AG09309 (cell line): Measurements from ENCODE around the gene FBXW10.
"Not testable (repeated sequence)": the region's sequence is repeated elsewhere in the genome, so short reads cannot be mapped to it uniquely, and the experiment has no call there.

Source experiments
- DNase-seq: peaks from one replicate; pipeline ENCODE4 v3.0.0-alpha.2; 2010; ENCODE audit warnings: low read depth
- H3K4me3 ChIP-seq: 2 replicates; pipeline ENCODE4 v1.5.1; 2011; ENCODE audit warnings: mild to moderate bottlenecking, low read depth, low read length, moderate library complexity; ENCODE audit not compliant: control insufficient read depth
- TF ChIP-seq, protein P1 (sequence below): IDR thresholded peaks from 2 replicates; pipeline ENCODE4 v1.5.1; 2011; ENCODE audit warnings: mild to moderate bottlenecking, low read depth, low read length, inconsistent platforms; ENCODE audit not compliant: insufficient read depth, control insufficient read depth; ENCODE audit errors: missing control alignments

The FBXW10 gene

DNA sequence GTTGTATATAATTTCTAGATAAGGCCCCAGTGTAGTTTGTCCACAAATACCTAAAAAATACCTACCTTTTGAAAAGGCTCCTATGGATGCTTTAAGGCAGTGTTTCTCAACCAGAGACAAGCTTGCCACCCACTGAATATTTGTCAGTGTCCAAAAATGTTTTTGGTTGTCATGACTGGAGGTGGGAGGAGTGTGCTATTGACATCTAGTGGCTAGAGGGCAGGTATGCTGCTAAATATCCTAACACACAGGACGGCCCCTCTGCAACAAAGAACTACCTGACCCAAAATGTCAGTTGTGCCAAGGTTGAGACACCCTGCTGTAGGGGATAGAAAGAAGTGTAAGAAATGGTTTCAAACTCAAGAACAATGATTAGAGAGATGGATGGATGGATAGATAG, 47.5 kb downstream of the FBXW10 start:
- not testable (repeated sequence) for H3K4me3 ChIP-seq, DNase-seq
- TF ChIP-seq, protein P1, sequence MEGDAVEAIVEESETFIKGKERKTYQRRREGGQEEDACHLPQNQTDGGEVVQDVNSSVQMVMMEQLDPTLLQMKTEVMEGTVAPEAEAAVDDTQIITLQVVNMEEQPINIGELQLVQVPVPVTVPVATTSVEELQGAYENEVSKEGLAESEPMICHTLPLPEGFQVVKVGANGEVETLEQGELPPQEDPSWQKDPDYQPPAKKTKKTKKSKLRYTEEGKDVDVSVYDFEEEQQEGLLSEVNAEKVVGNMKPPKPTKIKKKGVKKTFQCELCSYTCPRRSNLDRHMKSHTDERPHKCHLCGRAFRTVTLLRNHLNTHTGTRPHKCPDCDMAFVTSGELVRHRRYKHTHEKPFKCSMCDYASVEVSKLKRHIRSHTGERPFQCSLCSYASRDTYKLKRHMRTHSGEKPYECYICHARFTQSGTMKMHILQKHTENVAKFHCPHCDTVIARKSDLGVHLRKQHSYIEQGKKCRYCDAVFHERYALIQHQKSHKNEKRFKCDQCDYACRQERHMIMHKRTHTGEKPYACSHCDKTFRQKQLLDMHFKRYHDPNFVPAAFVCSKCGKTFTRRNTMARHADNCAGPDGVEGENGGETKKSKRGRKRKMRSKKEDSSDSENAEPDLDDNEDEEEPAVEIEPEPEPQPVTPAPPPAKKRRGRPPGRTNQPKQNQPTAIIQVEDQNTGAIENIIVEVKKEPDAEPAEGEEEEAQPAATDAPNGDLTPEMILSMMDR = peak; percentile 13

DNA sequence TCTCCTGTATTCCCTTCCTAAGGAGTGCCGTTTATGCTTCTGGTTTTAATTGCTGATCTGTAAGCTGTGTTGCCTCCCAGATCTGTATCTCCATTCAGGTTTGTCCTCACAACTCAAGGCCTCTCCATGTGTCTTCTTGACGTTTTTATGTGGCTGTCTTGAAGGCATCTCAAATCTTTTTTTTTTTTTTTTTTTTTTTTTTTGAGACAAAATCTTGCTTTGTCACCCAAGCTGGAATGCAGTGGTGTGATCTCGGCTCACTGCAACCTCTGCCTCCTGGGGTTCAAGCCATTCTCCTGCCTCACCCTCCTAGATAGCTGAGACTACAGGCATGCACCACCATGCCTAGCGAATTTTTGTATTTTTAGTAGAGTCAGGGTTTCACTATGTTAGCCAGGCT, 51.0 kb downstream of the FBXW10 start:
- not testable (repeated sequence) for H3K4me3 ChIP-seq, DNase-seq

DNA sequence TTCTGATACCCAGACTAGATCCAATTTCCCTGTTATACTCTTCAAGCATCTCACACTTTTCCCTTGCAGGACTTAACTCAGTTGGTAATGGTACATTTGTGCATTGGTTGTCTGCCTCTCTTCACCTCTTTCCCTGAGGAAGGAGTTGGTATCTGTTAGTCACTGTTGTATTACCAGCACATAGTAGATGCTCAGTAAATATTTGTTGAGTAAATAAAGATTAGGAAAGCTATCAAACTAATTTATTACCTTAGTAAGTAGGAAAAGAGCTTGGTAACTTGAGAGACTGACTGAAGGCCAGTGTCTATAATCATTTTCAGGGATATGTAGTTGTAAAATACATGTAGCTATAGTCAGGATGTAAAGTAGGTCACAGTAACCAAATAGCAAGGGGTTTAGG, 53.0 kb downstream of the FBXW10 start:
- not testable (repeated sequence) for H3K4me3 ChIP-seq, DNase-seq

DNA sequence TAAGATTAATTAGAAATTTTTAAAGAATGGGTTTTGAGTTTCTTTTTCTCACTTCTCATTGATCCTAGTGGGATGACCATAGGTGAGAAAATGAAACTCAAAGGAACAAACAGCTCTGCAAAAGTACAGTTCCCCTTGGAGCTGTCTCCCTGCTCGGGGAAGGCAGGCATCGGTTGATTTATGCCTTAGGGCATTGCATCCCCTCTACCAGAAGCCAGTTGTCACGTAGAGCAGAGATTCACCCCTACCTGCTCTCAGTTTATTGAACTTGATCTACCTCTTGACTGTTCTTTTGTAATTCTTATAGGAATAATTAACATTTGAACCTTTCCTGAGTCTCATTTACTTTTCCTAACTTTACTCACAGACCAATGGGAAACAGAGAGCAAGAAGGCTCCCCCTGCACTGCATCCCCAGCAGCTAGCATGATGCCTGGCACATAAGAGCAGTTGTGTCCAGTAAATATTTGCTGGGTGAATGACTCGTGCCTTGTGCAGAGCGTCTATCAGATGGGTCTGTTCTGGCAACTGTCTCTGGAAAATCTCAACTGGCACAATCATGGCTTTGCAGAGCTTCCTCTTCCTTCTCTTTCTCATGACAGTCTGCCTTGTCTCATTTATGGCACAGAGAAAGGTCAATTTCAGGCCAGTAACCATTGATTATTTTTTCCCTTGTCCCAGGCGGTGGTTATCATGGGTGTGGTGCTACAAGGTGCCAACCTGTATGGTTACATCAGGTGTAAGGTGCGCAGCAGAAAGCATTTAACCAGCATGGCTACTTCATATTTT, 59.8 kb downstream of the FBXW10 start:
- DNase-seq, H3K4me3 ChIP-seq: not testable (repeated sequence)

DNA sequence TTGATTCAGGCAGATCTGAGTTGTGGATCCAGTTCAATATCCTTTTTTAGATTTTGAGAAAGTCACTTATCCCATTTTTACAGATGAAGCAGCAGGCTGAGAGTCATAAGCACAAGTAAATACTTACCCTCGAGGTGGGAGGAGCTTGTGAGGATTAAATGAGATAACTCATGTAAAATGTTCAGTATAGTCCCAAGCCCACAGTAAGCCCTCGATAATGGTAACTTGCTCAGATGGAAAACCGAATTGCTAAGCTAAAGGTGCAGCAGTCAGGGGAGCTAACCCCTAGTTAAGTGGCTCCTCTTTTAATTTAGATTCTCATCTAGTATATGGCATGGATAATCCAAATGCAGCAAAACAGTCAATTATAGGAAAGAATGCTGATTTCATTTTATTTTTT, 72.1 kb downstream of the FBXW10 start:
- not testable (repeated sequence) for DNase-seq, H3K4me3 ChIP-seq

DNA sequence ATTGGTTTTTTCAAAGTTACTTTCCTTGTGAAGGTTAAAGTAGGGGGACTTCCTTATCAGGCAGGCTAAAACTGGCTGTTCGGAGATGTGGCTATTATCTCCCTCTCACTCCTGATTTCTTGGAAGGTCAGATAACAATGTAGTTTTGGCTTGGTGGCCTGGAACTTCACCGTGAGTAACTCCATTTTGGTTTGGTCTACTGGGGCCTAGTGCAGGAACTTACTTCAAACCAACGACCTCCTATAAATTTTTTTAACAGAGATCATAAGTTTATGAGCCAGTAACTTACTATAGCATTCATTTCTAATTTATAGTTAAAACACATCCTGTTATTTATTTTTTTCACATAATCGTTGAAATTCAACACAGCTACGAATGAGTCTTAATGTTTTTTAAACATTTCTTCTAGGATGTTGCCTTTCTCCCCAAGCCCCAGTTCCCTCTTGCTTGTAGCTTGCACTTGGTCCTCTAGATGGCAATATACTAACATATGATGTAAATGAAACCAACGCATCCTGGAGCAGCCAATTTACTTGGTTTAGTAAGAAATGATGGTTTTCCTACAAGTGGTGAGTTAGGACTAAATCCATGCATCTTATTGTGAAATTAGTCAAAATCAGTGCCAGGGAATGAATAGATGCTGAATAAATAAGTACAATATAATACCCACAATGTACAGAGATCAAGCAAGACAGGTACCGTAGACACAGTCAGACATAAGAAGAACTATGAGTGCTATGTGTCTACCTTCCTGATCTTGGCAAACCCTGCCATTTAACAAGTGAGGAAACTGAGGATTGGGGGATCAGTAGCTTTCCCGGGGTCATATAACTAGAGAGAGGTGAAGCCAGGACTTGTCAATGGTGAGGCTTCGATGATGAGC, 72.9 kb downstream of the FBXW10 start:
- H3K4me3 ChIP-seq = not testable (repeated sequence)
- peak; percentile 75 for DNase-seq
- TF ChIP-seq, protein P1 = peak; percentile 56

DNA sequence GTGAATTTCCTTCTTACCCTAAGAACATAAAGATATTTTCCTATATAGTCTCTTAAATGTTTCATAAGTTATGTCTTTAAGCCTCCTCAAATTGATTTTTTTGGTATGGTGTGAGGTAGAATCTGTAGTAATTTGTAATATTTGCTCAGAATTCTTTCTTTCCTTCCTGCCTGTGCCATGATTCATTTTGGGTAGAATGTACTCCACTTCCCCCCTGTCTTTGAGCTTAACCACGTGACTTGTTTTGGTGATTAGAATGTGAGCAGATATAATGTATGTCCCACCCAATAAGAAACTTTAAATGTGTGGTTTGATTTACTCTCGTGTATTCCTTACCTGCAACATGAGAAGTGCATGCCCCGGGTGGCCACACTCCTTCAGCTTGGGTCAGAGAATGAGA, 77.6 kb downstream of the FBXW10 start:
- not testable (repeated sequence) for H3K4me3 ChIP-seq, DNase-seq

DNA sequence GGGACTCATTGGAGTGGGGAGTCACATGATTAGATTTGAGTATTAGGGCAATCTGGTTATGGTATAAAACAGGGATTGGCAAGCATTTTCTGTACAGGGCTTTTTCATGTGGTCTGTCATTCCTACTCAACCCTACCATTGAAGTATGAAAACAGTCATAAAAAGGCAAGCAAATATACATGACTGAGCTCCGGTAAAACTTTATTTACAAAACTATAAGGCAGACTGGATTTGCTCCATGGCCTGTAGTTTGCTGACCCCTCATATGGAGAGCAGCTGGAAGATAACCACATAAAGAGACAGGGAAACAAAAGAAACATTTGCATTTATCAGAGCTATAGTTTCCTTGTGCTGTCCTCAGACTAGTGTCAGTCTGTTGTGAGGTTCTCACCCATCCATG, 83.8 kb downstream of the FBXW10 start:
- not testable (repeated sequence) for H3K4me3 ChIP-seq, DNase-seq
